ENCODE measurements around the gene ECT2.
"Not testable (repeated sequence)": the region's sequence is repeated elsewhere in the genome, so short reads cannot be mapped to it uniquely, and the experiment has no call there.

The ECT2 gene

DNA sequence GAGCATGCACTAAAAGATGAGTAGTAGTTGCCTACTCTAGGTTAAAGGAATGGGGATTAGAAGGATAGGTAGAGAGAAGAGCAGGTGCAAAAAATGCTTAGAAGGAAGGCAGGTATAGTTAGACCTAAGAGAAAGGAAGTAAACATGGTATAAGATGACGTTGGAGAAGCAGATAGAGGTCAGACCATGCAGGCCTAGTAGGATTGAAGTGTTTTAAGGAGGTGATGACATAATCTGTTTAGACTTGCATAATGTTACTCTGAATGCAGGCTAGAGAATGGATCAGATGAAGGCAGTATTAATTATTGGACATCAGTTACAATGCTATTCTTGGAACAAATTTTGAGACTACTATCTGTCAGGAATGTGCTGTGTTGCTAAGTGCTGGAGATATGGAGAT is 11.1 kb upstream of the ECT2 start:
- DNase-seq, result no peak

GRCh38 chr3:172746475-172746874 is 4.1 kb upstream of the ECT2 start:
- no peak for DNase-seq

- no peak for DNase-seq
Observed at GRCh38 chr3:172749230-172749965, 1.1 kb upstream of the ECT2 start.

GRCh38 chr3:172750069-172750367 is 508 bp upstream of the ECT2 start:
- no peak for DNase-seq

- DNase-seq, result peak; percentile 80 to 84
Observed at GRCh38 chr3:172751175-172751704, 714 bp downstream of the ECT2 start.

- DNase-seq, result no peak
Observed at GRCh38 chr3:172752651-172753050, 2.1 kb downstream of the ECT2 start.

- DNase-seq, result no peak
Observed at GRCh38 chr3:172753125-172753524, 2.6 kb downstream of the ECT2 start.

GRCh38 chr3:172760416-172760815 is 9.9 kb downstream of the ECT2 start:
- not testable (repeated sequence) for DNase-seq

DNA sequence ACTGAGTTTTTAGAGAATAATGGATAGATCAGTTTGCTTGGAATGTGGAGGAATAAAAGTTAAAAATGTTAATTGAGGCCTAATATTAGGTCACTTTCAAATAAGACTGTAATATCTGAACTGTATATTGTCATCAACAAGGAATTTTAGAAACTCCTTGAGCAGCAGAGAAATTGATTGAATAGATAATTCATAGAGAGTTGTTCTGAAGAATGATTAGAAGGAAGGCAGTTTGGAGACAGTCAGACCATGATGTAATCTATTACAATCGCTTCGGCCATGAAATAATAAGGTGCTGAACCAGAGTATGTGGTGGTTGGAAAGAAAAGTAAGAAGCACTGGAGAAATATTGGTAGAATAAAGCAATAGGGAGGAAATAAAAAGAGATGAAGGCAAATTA is 15.7 kb downstream of the ECT2 start:
- DNase-seq, result no peak

DNA sequence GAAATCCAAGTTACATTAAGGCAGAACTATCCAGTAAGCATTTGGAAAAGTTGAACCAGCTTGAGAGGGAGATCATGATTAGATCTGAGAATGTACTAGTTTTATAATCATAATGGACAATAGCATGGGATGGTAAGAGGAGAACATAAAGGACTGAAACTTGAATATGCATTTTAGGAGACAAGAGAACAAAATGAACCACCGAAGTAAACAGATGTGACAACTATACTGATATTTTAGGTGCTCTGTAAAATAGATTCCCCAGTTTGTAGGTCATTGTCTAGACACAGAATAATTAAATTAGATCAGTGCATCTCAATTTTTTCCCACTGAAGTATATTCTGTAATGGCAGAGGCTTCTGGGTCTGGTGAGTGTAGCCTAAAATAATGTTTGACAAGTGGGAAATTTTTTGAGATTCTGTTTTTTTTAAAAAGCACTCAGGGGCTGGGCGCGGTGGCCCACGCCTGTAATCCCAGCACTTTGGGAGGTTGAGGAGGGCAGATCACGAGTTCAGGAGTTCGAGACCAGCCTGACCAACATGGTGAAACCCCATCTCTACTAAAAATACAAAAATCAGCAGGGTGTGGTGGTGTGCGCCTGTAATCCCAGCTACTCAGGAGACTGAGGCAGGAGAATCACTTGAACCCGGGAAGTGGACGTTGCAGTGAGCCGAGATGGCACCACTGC is 16.3 kb downstream of the ECT2 start:
- DNase-seq, result no peak

GRCh38 chr3:172770382-172770781 is 19.9 kb downstream of the ECT2 start:
- no peak for DNase-seq

GRCh38 chr3:172771672-172772071 is 21.1 kb downstream of the ECT2 start:
- no peak for DNase-seq

DNA sequence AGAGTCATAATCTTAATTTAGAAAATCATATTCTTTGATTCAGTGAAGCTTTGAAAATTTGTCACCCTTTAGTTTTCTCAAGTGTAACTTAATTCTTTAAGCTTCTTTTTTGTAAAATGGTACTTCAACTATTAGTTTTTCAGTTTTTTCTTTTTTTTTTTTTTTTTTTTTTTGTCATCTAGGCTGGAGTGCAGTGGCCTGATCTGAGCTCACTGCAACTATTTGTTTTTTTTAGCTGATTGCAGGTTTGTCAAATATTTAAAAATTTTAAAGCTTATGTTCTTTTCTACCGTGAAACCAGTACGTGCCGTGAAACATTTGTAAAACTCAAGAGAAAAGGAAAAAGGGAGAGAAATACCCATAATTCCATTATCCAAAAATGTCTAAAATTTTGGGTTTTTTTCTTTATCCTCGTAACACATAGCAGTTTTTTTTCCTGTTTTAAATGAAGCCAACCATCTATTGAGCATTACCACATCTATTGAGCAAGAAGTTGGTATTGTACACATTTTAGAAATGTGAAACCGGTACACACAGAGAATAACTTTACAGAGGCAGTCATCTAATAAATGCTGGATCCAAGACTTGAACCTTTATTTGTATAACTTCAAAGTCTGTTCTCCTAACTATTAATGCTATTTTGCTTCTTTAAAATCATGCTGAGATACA is 25.7 kb downstream of the ECT2 start:
- DNase-seq, result no peak

- no peak for DNase-seq
Observed at GRCh38 chr3:172777901-172778300, 27.4 kb downstream of the ECT2 start.

GRCh38 chr3:172782235-172782634 is 31.7 kb downstream of the ECT2 start:
- no peak for DNase-seq

GRCh38 chr3:172786036-172786435 is 35.5 kb downstream of the ECT2 start:
- no peak for DNase-seq

DNA sequence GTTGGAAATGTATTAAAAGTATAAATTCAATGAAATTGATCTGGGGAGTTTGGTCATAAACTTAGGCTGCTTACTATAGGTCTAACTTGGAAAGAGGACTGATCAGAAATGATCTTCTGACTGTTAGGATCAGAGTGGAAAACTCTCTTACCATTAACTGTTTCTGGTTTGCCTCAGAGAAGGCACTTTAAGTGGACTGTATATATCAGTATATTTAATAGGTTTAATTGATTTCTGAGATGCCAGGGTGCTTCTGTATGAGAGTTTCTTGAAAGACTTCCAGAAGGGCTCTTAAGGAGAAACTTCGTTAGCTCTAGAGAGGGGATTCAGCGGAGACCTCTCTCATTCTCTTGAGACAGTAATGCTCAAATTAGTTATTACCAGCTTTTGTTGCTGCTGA is 36.5 kb downstream of the ECT2 start:
- no peak for DNase-seq

GRCh38 chr3:172787746-172788145 is 37.2 kb downstream of the ECT2 start:
- no peak for DNase-seq

DNA sequence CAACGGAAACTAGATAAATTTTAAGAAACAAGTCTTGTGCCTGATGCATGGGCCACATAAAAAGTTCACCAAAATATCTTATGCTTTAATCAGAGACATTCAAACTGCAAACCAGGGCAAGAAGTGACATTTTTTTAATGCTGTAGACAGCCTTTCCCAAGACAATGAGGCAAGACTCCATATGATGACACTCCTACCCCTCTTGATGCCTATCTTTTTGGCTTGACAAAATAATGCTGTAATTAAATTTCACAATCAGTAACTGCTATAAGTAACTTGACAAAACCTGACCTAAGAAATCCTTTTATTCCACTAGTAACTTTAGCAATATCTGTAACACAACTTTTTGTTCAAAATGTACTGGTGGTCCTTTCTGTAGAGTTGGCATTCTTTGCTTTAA is 48.7 kb downstream of the ECT2 start:
- no peak for DNase-seq

DNA sequence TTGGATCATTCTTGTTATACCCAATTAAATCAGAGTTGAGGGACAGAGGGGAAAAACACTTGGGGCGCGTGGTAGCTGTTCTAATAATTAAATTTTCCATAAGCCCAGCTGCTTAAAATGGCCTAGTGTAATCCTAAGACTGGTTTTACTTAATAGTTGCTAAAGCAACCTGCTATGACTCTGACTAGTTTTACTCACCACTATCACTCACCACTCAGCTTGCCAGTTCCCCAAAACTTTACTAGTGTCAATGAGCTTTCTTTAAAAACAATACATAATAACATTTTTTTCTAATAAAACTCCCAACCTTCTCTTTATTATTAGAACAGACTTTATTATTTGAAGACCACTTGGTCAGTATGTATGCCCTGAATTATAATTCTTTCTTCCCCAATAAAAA is 49.6 kb downstream of the ECT2 start:
- no peak for DNase-seq

DNA sequence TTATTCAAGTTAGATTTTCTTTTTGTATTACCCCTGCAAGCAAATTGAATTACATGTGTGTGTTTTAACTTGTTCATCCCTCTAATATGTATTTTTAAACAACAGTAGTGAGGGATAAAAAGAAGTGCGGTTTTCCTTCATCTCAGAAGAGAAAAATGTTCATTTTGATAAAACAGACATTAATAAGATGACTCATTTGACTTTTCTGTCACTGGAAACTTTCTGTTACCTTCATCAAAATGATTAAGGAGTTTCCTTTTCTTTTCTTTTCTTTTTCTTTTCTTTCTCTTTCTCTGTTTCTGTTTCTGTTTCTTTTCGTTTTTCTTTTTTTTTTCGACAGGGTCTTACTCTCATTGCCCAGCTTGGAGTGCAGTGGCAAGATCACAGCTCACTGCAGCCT is 53.0 kb downstream of the ECT2 start:
- DNase-seq, result no peak

DNA sequence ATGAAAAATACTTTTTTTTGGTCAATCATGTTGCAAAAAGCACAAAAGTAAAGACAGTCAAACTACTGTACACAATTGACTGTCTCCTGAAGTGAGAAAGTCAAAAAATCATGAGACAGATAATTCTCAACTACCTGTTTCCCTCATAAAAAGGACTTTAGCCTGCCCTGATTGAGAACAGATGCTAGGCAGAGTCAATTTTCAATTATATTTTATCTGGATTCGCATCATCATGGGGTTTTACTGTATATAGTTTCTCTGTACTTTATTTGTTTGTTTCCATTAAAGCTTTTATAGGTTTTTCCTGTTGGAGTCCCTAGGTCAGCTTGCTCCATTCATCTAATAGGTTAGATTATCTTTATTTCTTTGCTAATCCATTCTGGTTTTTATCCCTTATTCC is 53.8 kb downstream of the ECT2 start:
- no peak for DNase-seq

- DNase-seq, result peak; percentile 44 to 72
Observed at GRCh38 chr3:172808969-172809546, 58.5 kb downstream of the ECT2 start.

GRCh38 chr3:172811099-172811498 is 60.6 kb downstream of the ECT2 start:
- no peak for DNase-seq

Data from Kasumi-1 (cell line).